Lower leg skin (tissue), 3 donors: Measurements from ENCODE around the gene SLC44A3.

ENCODE experiments used
- CTCF ChIP-seq, 3 donors: fragments of 450-650 bp; IDR thresholded peaks; one replicate each; pipeline ENCODE4 v1.5.1; 2016; ENCODE audit warnings: antibody characterized with exemption in 3 of 3, mild to moderate bottlenecking in 3 of 3, moderate library complexity in 2 of 3
- POLR2A ChIP-seq, 2 donors: fragments of 450-650 bp; IDR thresholded peaks; one replicate each; pipeline ENCODE4 v1.6.1; 2016 to 2017; ENCODE audit warnings: antibody characterized with exemption in 2 of 2, mild to moderate bottlenecking in 1 of 2, moderate library complexity in 1 of 2

- TF ChIP-seq CTCF (IDR thresholded peaks at IDR 0.05) (no peak), POLR2A (IDR thresholded peaks at IDR 0.05) (no peak)
Measured at GRCh38 chr1:94773296-94773809, 46.8 kb upstream of the SLC44A3 start.
